Memory B cell (primary cell): Measurements from ENCODE around the gene GALNT3.

ENCODE experiments used
- ATAC-seq: fragments of 150-1000 bp; cut with Tn5 transposase; 2 replicates; pipeline ENCODE4 v1.10.0; 2021; ENCODE audit warnings: low read depth, mild to moderate bottlenecking, moderate library complexity
- DNase-seq, 2 donors: peaks; one replicate each; pipeline ENCODE4 v3.0.0; 2022; ENCODE audit warnings: low spot score in 2 of 2
- H3K27ac Mint-ChIP-seq: one replicate; pipeline ENCODE4 v1.8.0; 2022; ENCODE audit warnings: mild to moderate bottlenecking, moderate library complexity, mixed read lengths
- H3K27me3 Mint-ChIP-seq: one replicate; pipeline ENCODE4 v1.8.0; 2022; ENCODE audit warnings: mixed read lengths
- H3K36me3 Mint-ChIP-seq: one replicate; pipeline ENCODE4 v1.8.0; 2022; ENCODE audit warnings: mild to moderate bottlenecking, mixed read lengths
- H3K4me1 Mint-ChIP-seq: one replicate; pipeline ENCODE4 v1.8.0; 2022; ENCODE audit warnings: mixed read lengths
- H3K4me3 Mint-ChIP-seq: one replicate; pipeline ENCODE4 v1.8.0; 2022; ENCODE audit warnings: mild to moderate bottlenecking, moderate library complexity, mixed read lengths
- H3K9me3 Mint-ChIP-seq: one replicate; pipeline ENCODE4 v1.8.0; 2022; ENCODE audit warnings: mixed read lengths

Gene GALNT3

DNA sequence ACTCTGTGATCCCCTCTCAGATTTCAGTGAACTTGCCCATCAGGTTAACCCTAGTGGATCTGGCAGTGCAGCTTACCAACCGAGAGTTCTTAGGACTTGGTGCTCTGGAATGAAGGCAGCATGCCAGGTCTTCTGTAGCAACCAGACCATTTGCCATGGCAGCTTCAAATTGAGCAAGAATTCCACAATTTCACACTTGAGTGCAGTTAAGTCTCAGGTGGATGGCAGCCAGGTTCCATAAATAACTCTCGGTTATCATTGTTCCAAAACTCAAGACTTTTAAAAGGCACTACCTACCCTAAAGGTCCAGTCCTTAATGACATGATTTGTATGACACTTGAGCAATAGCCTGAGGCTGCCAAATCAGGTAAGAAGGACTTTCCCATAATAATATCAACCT lies 48.1 kb downstream of the GALNT3 start:
- DNase-seq = no peak
- Mint-ChIP-seq H3K27ac (no peak overlapping the region), H3K9me3 (no peaks in the 10 kb centered on the region), H3K36me3 (peaks cover 16% of the 10 kb centered on the region), H3K27me3 (no peaks in the 10 kb centered on the region), H3K4me3 (no peak overlapping the region), H3K4me1 (peaks cover 7% of the 10 kb centered on the region)
- ATAC-seq = no peak

DNA sequence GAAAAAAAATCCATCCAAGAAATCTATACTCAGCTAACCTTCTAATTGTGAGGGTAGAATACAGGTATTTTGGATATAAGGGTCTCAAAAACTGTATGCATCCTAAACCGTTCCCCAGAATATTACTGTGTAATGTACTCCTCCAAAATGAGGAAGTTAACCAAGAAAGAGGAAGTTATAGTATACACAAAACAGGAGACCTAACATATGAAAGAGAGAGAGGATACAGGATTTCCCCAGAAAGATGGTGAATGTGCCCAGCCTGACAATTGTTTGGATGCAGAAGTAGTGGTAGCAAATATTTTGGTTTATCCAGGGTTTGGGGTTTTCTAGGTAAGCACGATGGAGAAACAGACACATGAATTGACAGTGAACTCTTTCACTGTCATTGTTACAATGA lies 50.6 kb downstream of the GALNT3 start:
- H3K9me3 Mint-ChIP-seq = no peaks in the 10 kb centered on the region
- no peak overlapping the region for H3K4me3 Mint-ChIP-seq
- H3K27me3 Mint-ChIP-seq = no peaks in the 10 kb centered on the region
- peak overlapping the region; percentile 85 for H3K27ac Mint-ChIP-seq
- DNase-seq (peak in 1 of 2 donors; percentile 11), ATAC-seq (peak; percentile 99)
- H3K4me1 Mint-ChIP-seq = peaks cover 7% of the 10 kb centered on the region
- peaks cover 7% of the 10 kb centered on the region for H3K36me3 Mint-ChIP-seq

DNA sequence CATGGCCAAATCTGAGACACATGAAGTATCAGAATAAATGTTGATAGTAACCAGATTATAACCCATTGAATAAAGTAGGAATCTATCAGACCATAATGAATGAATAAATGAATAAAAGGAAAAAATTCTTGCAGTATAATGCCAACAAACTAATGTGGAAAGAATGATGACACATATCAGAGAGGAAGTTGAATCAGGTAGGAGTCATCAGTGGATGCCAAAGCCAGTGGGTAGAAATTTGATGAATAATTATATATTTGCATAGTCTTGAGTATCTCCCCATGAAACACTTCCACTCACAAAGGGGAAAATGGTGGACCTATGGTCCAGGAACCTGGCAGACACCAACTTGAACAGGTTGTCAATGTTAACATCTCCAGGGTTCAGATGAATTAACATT lies 68.6 kb downstream of the GALNT3 start:
- peaks cover 4% of the 10 kb centered on the region for H3K27me3 Mint-ChIP-seq
- ATAC-seq (no peak), DNase-seq (no peak)
- H3K4me1 Mint-ChIP-seq = peaks cover 4% of the 10 kb centered on the region
- no peaks in the 10 kb centered on the region for H3K9me3 Mint-ChIP-seq
- no peak overlapping the region for H3K4me3 Mint-ChIP-seq
- no peak overlapping the region for H3K27ac Mint-ChIP-seq
- no peaks in the 10 kb centered on the region for H3K36me3 Mint-ChIP-seq

DNA sequence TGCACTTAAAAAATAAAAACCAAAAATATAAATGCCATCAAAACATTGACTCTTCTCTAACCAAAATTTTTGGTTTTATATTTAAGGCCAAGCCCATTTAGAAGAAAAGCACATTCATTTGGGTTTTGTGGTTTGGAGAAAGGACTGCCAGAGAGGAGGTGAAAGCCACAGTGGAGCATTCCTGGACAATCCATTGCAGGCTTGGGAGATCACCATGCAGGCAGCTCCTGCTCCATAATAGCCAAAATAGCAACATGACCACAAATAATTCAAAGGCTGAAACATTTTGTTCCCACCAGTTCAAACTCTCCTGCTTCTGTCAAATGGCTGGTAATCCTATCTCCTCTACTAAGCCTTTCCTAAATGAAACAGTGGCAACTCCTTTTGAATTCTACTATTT lies 73.5 kb downstream of the GALNT3 start:
- no peaks in the 10 kb centered on the region for H3K4me1 Mint-ChIP-seq
- ATAC-seq (no peak), DNase-seq (no peak)
- H3K27me3 Mint-ChIP-seq = peaks cover 4% of the 10 kb centered on the region
- H3K4me3 Mint-ChIP-seq = no peak overlapping the region
- no peaks in the 10 kb centered on the region for H3K9me3 Mint-ChIP-seq
- H3K27ac Mint-ChIP-seq = no peak overlapping the region
- no peaks in the 10 kb centered on the region for H3K36me3 Mint-ChIP-seq

DNA sequence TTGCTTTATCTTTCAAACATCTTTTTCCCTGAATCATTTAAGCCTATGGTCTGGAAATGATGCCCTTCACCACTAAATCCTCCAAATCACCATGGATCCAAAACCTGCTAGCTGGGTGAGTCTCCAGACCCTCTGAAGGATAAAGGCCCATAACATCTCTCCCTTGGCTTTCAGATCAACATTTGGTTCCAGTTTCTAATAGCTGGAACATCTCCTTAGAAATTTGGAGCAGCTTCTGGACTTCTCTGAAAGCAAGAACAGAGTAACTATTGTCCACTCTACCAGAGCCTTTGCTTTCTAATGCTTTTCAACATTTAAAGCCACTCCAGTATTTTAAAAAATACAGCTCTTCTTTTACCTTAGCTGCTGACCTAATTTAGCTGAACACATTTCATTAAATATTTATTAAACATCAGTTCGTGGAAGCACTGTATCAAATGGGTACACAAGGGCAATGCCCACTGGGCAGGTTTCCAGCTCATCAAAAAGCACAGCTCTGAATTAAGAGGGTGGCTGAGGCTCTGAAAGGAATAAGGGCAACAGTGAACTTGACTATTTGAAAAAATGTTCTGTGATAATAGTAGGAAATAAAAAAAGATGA lies 75.3 kb downstream of the GALNT3 start:
- H3K9me3 Mint-ChIP-seq = no peaks in the 10 kb centered on the region
- no peak overlapping the region for H3K4me3 Mint-ChIP-seq
- no peaks in the 10 kb centered on the region for H3K4me1 Mint-ChIP-seq
- H3K36me3 Mint-ChIP-seq = no peaks in the 10 kb centered on the region
- ATAC-seq = no peak
- no peak overlapping the region for H3K27ac Mint-ChIP-seq
- no peak for DNase-seq
- peaks cover 3% of the 10 kb centered on the region for H3K27me3 Mint-ChIP-seq

DNA sequence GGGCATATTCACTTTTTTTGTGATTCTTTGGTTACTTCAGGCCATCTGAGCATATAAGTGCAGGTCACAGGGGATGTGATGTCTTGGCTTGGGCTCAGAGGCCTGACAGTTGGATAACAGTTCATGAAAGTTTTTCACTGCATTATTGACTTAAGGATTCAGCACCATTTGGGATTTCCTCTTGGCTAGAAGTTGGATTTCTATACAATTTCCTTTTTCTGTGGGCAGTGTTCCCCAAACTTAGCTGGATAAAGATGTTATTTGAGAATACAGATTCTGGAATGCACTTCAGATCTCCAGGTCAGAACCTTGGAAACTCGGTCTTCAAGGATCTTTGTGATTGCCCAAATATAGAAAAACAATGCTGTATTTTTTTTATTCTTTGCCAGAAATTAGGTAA lies 78.0 kb downstream of the GALNT3 start:
- H3K27me3 Mint-ChIP-seq = peaks cover 3% of the 10 kb centered on the region
- H3K4me1 Mint-ChIP-seq = no peaks in the 10 kb centered on the region
- DNase-seq (no peak), ATAC-seq (no peak)
- no peak overlapping the region for H3K4me3 Mint-ChIP-seq
- no peak overlapping the region for H3K27ac Mint-ChIP-seq
- no peaks in the 10 kb centered on the region for H3K36me3 Mint-ChIP-seq
- no peaks in the 10 kb centered on the region for H3K9me3 Mint-ChIP-seq

DNA sequence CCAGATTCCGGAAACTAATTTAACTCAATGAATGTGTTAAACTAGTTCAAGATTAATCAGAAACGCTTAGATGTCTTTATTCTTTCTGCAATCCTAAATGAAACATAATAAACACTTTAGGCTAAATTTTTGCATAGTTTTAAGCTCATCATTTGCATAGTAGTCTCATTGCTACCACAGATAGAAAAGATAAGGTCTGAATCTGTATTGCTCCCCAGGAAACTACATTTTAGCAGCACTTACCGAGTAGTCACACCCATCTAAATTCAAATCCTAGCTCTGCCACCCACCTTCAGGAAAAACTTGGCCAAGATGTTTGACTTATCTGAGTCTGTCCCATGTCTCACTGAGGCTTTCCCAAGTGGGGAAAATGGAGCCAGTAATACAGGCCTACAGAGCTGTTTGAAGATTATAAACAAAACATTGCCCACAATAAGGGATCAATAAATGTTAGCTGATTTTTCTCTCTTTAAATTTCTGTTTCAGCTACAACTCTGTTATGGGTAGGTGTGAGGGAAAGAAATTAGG lies 87.0 kb downstream of the GALNT3 start:
- no peaks in the 10 kb centered on the region for H3K36me3 Mint-ChIP-seq
- H3K27ac Mint-ChIP-seq = no peak overlapping the region
- DNase-seq = no peak
- no peaks in the 10 kb centered on the region for H3K4me1 Mint-ChIP-seq
- peaks cover 4% of the 10 kb centered on the region for H3K9me3 Mint-ChIP-seq
- no peak overlapping the region for H3K4me3 Mint-ChIP-seq
- no peak for ATAC-seq
- peaks cover 14% of the 10 kb centered on the region for H3K27me3 Mint-ChIP-seq

DNA sequence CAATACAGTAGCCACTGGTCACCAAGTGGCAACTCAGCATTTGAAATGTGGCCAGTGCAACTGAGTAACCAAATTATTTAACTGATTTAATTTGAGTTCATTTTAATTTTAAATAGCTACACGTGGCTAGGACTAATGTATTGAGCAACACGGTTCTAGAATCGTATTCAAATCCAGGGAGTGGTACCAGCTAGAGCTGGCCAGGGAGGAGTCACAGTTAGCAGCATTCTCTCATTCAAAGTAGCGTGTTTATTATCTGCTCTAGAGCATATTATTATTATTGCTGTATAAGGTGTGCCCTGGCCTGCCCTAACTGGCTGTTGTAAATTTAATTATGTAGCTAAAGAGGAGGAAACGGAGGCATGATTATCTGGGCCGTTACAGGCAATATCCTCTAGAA lies 92.9 kb downstream of the GALNT3 start:
- Mint-ChIP-seq H3K9me3 (no peaks in the 10 kb centered on the region), H3K4me3 (no peak overlapping the region), H3K36me3 (no peaks in the 10 kb centered on the region), H3K27ac (no peak overlapping the region), H3K4me1 (peaks cover 3% of the 10 kb centered on the region), H3K27me3 (peaks cover 4% of the 10 kb centered on the region)
- ATAC-seq (no peak), DNase-seq (no peak)

DNA sequence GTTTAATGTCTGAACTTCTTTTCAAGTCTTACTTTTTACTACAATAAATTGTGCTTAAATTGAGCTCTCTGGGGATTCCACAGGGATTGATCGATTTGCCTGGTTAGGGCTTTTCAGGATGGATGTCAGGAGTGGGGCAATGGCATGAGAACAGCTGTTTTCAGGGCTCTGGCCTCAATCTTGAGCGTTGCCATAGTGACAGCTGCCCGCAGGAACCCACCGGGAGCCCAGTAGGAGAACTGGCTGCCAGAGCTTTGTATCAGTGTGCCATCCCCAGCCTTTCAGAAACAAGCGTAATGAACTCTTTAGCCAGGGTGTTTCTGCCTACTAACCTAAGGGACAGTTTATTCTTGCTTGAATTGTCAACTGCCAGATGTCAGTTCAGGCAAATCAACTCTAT lies 93.5 kb downstream of the GALNT3 start:
- DNase-seq (no peak), ATAC-seq (no peak)
- peaks cover 3% of the 10 kb centered on the region for H3K4me1 Mint-ChIP-seq
- H3K9me3 Mint-ChIP-seq = no peaks in the 10 kb centered on the region
- no peaks in the 10 kb centered on the region for H3K36me3 Mint-ChIP-seq
- no peak overlapping the region for H3K27ac Mint-ChIP-seq
- peaks cover 4% of the 10 kb centered on the region for H3K27me3 Mint-ChIP-seq
- no peak overlapping the region for H3K4me3 Mint-ChIP-seq

DNA sequence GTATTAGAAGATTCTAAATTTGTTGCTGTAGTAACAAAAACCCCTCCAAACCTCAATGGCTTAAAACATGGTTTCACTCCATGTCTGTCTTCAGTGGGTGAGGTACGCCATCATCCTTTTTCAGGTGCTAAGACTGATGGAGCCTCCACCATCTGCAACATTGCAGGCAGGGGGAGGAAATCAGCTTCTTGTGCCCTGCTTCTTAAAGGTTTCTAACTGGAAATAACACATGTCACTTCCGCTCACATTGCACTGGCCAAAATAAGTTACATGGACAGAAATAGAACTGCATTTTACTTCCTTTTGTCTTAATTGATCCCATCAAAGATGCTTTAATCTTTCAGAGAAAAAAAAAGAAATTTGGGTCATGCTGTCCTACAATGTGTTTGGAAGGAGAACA lies 94.1 kb downstream of the GALNT3 start:
- Mint-ChIP-seq H3K9me3 (no peaks in the 10 kb centered on the region), H3K4me1 (peaks cover 3% of the 10 kb centered on the region), H3K4me3 (no peak overlapping the region), H3K27me3 (peaks cover 4% of the 10 kb centered on the region), H3K36me3 (no peaks in the 10 kb centered on the region), H3K27ac (no peak overlapping the region)
- ATAC-seq = peak; percentile 42
- no peak for DNase-seq

DNA sequence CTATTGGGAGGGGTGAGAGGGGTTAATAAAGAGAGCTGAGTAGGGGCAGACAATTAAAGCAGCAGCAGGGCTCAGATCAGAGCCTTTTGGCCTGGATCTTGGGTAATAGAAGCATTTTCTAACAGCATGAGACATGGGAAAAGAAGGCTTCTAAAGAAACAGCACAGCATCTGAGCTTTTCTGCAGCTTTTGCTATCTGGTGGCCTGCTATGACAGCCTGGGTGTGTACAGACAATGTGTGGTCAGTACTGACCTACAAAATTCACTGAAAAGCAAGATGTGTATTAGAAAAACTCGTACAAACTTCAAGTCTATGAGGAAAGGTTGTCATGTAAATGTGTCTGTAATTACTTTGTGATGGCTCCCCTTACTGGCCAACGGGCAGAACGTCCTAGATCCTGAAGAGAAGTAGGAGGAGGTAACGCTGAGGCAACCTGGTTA lies 95.6 kb downstream of the GALNT3 start:
- H3K4me1 Mint-ChIP-seq = peaks cover 3% of the 10 kb centered on the region
- peaks cover 3% of the 10 kb centered on the region for H3K27me3 Mint-ChIP-seq
- ATAC-seq (peak; percentile 73), DNase-seq (no peak)
- H3K36me3 Mint-ChIP-seq = no peaks in the 10 kb centered on the region
- H3K9me3 Mint-ChIP-seq = no peaks in the 10 kb centered on the region
- H3K27ac Mint-ChIP-seq = no peak overlapping the region
- no peak overlapping the region for H3K4me3 Mint-ChIP-seq

DNA sequence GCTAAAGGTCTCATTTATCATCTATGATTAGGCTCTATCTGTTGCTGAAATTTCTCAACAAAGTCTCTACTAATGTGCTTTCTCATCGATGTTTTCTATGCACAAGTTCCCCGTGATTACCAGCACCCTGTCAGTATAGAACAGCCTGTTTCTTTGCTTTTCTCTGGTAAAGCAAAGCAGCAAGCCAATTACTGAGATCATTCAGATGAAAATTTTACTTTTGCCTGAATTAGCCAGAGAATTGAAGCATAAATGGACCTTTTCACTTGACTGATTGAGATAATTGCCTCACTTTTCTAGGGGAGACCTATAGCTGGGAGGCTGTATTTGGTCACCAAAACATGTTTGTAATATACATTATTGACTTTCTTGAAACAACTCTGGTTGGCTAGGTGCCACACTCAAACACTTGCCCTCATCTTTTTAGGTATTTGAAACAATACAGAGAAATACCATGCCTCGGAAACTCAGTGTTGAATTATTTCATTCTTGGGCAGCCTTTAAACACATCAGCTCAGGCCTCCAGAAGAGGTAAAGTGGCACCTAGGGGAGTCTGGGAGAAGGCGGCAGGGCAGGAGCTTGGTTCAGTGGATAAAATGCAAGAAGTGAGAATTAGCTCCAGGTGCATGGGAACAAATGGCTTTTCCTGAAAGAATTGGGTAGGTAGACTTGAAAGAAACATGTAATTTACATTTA lies 96.2 kb downstream of the GALNT3 start:
- Mint-ChIP-seq H3K4me1 (peaks cover 3% of the 10 kb centered on the region), H3K27me3 (peaks cover 3% of the 10 kb centered on the region), H3K27ac (no peak overlapping the region), H3K4me3 (no peak overlapping the region), H3K9me3 (no peaks in the 10 kb centered on the region), H3K36me3 (no peaks in the 10 kb centered on the region)
- DNase-seq = no peak
- ATAC-seq = no peak
